ENCODE measurements around the gene PRIM1. TPM values are rescaled to one million over a fixed set of nuclear protein-coding genes. Genes with fewer than 3 reads are reported as not detected.
A peak's percentile ranks its signal among the peaks of the same experiment; 100 is the strongest.

The PRIM1 gene
- total RNA-seq, 1 donor from 2014 or later = 166 TPM

DNA sequence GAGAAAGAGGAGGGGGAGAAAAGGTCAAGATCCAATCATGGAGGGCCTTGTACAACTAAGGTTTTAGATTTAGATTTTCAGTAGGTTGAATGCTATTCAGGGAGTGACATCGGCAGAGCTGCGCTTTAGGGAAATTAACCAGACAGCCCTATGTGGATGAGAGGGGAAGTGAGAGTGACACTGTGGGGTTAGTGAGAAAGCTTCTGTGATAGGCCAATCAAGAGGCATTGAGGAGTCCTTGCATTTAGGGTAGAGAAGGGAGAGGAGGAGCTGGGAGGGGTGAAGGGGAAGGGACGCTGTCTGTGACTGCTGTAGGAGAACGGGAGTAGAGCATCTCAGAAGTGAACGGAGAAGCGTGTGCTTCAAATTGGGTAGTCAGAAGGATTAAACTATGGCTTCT lies 14.4 kb upstream of the PRIM1 start:
- Mint-ChIP-seq H3K9me3 (no peaks in the 10 kb centered on the region), H3K4me3 (no peak overlapping the region), H3K27me3 (ENCODE audit: insufficient read depth, low read depth) (peaks cover 4% of the 10 kb centered on the region), H3K27ac (no peak overlapping the region), H3K4me1 (peaks cover 19% of the 10 kb centered on the region), H3K36me3 (no peaks in the 10 kb centered on the region)
- H3K4me1 ChIP-seq = peaks cover 13% of the 10 kb centered on the region
- H4K20me1 ChIP-seq (ENCODE audit: low read depth) = no peaks in the 10 kb centered on the region
- peak overlapping the region; percentile 74 for H3K27ac ChIP-seq
- DNase-seq (ENCODE audit: low spot score) = no peak
- no peaks in the 10 kb centered on the region for H3K79me2 ChIP-seq (ENCODE audit: low read depth)
- H3K27me3 ChIP-seq = no peaks in the 10 kb centered on the region
- H3K36me3 ChIP-seq = no peaks in the 10 kb centered on the region
- peaks cover 32% of the 10 kb centered on the region for H3F3A ChIP-seq (ENCODE audit: low read depth)
- H3K9ac ChIP-seq = no peak overlapping the region
- H3K4me3 ChIP-seq = no peak overlapping the region
- no peak overlapping the region for H3K4me2 ChIP-seq
- H3K9me3 ChIP-seq (ENCODE audit: low read depth) = no peaks in the 10 kb centered on the region
- TF ChIP-seq EZH2 (IDR thresholded peaks at IDR 0.05) (no peak), EZH2phosphoT487 (IDR thresholded peaks at IDR 0.05) (no peak)
- TF ChIP-seq, protein P1, sequence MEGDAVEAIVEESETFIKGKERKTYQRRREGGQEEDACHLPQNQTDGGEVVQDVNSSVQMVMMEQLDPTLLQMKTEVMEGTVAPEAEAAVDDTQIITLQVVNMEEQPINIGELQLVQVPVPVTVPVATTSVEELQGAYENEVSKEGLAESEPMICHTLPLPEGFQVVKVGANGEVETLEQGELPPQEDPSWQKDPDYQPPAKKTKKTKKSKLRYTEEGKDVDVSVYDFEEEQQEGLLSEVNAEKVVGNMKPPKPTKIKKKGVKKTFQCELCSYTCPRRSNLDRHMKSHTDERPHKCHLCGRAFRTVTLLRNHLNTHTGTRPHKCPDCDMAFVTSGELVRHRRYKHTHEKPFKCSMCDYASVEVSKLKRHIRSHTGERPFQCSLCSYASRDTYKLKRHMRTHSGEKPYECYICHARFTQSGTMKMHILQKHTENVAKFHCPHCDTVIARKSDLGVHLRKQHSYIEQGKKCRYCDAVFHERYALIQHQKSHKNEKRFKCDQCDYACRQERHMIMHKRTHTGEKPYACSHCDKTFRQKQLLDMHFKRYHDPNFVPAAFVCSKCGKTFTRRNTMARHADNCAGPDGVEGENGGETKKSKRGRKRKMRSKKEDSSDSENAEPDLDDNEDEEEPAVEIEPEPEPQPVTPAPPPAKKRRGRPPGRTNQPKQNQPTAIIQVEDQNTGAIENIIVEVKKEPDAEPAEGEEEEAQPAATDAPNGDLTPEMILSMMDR (IDR thresholded peaks at IDR 0.05) = no peak
- H2AFZ ChIP-seq (replicated peaks) = no peak overlapping the region

DNA sequence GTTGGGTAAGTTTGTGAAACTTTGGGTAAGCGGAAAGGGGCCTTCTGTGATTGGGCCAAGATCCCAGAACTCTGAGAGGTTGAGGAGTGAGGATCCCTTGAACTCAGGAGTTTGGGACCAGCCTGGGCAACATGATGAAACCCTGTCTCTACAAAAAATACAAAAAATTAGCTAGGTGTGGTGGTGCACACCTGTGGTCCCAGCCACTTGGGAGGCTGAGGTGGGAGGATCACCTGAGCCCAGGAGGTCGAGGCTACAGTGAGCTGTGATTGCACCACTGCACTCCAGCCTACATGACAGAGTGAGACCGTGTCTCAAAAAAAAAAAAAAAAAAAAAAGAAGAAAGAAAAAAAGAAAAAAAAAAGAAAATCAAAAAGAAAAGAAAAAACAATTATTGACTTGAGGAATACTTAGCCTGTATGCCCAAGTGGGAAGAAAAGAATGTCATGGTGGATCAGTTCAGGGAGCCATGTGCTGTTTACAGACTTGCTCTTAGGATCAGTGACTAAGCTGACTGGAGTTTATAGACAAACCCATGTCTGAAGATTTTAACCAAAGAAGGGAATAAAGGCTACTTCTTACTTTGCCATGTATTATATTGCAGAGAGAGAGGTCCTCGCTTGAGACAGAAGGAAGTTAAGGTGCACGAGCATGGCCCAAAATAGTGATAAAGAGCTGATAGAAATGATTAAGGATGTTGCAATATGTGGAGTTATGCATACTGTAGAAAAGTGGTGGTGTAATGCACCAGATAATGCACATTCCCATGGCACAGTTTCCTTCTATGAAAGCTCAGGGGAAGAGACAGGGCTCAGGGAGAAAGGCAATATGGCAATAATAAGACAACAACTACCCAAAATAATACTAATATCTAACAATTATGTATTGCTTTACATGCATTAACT lies 11.9 kb upstream of the PRIM1 start:
- H3K4me2 ChIP-seq = no peak overlapping the region
- H3K9me3 ChIP-seq (ENCODE audit: low read depth) = no peaks in the 10 kb centered on the region
- no peaks in the 10 kb centered on the region for H3K27me3 ChIP-seq
- H3K27ac ChIP-seq = no peak overlapping the region
- H3K4me3 ChIP-seq = no peak overlapping the region
- Mint-ChIP-seq H3K36me3 (no peaks in the 10 kb centered on the region), H3K27ac (no peak overlapping the region), H3K9me3 (peaks cover under 1% of the 10 kb centered on the region), H3K4me1 (peaks cover 19% of the 10 kb centered on the region), H3K4me3 (no peak overlapping the region), H3K27me3 (ENCODE audit: insufficient read depth, low read depth) (peaks cover 4% of the 10 kb centered on the region)
- H3F3A ChIP-seq (ENCODE audit: low read depth) = peaks cover 32% of the 10 kb centered on the region
- H3K9ac ChIP-seq = no peak overlapping the region
- DNase-seq (ENCODE audit: low spot score) = no peak
- TF ChIP-seq EZH2phosphoT487 (IDR thresholded peaks at IDR 0.05) (no peak), EZH2 (IDR thresholded peaks at IDR 0.05) (no peak)
- TF ChIP-seq, protein P1 (IDR thresholded peaks at IDR 0.05) = no peak
- no peaks in the 10 kb centered on the region for H3K36me3 ChIP-seq
- peaks cover 13% of the 10 kb centered on the region for H3K4me1 ChIP-seq
- H3K79me2 ChIP-seq (ENCODE audit: low read depth) = no peaks in the 10 kb centered on the region
- H4K20me1 ChIP-seq (ENCODE audit: low read depth) = no peaks in the 10 kb centered on the region
- H2AFZ ChIP-seq (replicated peaks) = no peak overlapping the region

DNA sequence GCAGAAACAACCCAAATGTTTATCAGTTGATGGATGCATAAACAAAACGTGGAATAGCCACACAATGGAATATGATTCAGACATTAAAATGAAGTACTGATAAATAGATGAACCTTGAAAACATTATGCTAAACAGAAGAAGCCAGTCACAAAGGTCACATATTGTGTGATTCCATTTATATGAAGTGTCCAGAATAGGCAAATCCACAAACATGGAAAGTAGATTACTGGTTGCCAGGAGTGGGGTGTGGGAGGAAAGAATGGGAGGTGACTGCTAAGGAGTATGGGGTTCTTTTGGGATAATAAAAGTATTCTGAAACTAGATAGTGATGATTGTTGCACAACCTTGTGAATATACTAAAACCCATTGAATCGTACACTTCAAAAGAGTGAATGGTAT lies 9.7 kb upstream of the PRIM1 start:
- Mint-ChIP-seq H3K4me1 (peaks cover 19% of the 10 kb centered on the region), H3K9me3 (peaks cover 8% of the 10 kb centered on the region), H3K27ac (peak overlapping the region; percentile 26), H3K4me3 (no peak overlapping the region), H3K36me3 (no peaks in the 10 kb centered on the region), H3K27me3 (ENCODE audit: insufficient read depth, low read depth) (peaks cover 9% of the 10 kb centered on the region)
- DNase-seq (ENCODE audit: low spot score) = no peak
- no peak for TF ChIP-seq EZH2 (IDR thresholded peaks at IDR 0.05)
- no peak for TF ChIP-seq EZH2phosphoT487 (IDR thresholded peaks at IDR 0.05)
- TF ChIP-seq, protein P1 (IDR thresholded peaks at IDR 0.05) = no peak
- H3K27me3 ChIP-seq = no peaks in the 10 kb centered on the region
- H3K9ac ChIP-seq = no peak overlapping the region
- no peaks in the 10 kb centered on the region for H3K79me2 ChIP-seq (ENCODE audit: low read depth)
- peaks cover 28% of the 10 kb centered on the region for H3F3A ChIP-seq (ENCODE audit: low read depth)
- H2AFZ ChIP-seq (replicated peaks) = no peak overlapping the region
- H4K20me1 ChIP-seq (ENCODE audit: low read depth) = no peaks in the 10 kb centered on the region
- H3K4me2 ChIP-seq = no peak overlapping the region
- H3K27ac ChIP-seq = no peak overlapping the region
- no peak overlapping the region for H3K4me3 ChIP-seq
- no peaks in the 10 kb centered on the region for H3K9me3 ChIP-seq (ENCODE audit: low read depth)
- H3K36me3 ChIP-seq = no peaks in the 10 kb centered on the region
- H3K4me1 ChIP-seq = peaks cover 13% of the 10 kb centered on the region
